IMR-90 (cell line): ENCODE results near the gene SNED1. TPM values are rescaled to one million over a fixed set of nuclear protein-coding genes. Genes with fewer than 3 reads are reported as not detected.
A peak's percentile ranks its signal among the peaks of the same experiment; 100 is the strongest.

Source experiments
- ATAC-seq: fragments of 200-7000 bp; cut with Tn5 transposase; 2 replicates; pipeline ENCODE4 v1.9.1; 2020; ENCODE audit warnings: low read depth, mild to moderate bottlenecking, moderate library complexity
- BruUV-seq: library from RNA; stranded (reverse); fragments of 400-500 nt; replicated peaks from 2 replicates; lab custom pipeline; 2021; lab: Mats Ljungman, UMichigan
- CTCF ChIA-PET: fragments of 300-600 bp; formaldehyde crosslinking; extraction: SDS; loops from one replicate; lab custom pipeline; 2021; ENCODE audit warnings: antibody characterized with exemption; lab: Yijun Ruan, JAX
- POLR2A ChIA-PET: fragments of 300-600 bp; sonication (Branson Sonifier 250); formaldehyde crosslinking; loops from one replicate; lab custom pipeline; 2022; ENCODE audit warnings: antibody characterized with exemption; ENCODE audit not compliant: unreplicated experiment; lab: Charles Lee
- DNase-seq: peaks from one replicate; pipeline ENCODE4 v3.0.0; 2013
- H2AFZ ChIP-seq: replicated peaks from 2 replicates; pipeline ENCODE3; 2013; ENCODE audit warnings: low read length, mild to moderate bottlenecking; ENCODE audit not compliant: poor library complexity
- H2AK5ac ChIP-seq: 2 replicates; pipeline ENCODE4 v1.6.1; 2013; ENCODE audit warnings: low read depth, low read length, inconsistent platforms
- H2AK9ac ChIP-seq: replicated peaks from 2 replicates; pipeline ENCODE3; 2013; ENCODE audit warnings: mild to moderate bottlenecking, low read depth, low read length, moderate library complexity; ENCODE audit not compliant: poor library complexity
- H2BK120ac ChIP-seq: 2 replicates; pipeline ENCODE4 v1.6.1; 2013; ENCODE audit warnings: low read depth, low read length, inconsistent platforms
- H2BK15ac ChIP-seq: 3 replicates; pipeline ENCODE4 v1.6.1; 2013; ENCODE audit warnings: low read depth, low read length, inconsistent platforms
- H2BK20ac ChIP-seq: 2 replicates; pipeline ENCODE4 v1.6.1; 2013; ENCODE audit warnings: low read depth, mild to moderate bottlenecking, inconsistent platforms, low read length, moderate library complexity
- H2BK5ac ChIP-seq: 2 replicates; pipeline ENCODE4 v1.6.1; 2013; ENCODE audit warnings: mild to moderate bottlenecking, low read depth, low read length, inconsistent platforms; ENCODE audit not compliant: poor library complexity, severe bottlenecking
- H3K14ac ChIP-seq: replicated peaks from 2 replicates; pipeline ENCODE4 v1.6.1; 2013; ENCODE audit warnings: low read depth, low read length, inconsistent platforms
- H3K18ac ChIP-seq: 2 replicates; pipeline ENCODE4 v1.6.1; 2013; ENCODE audit warnings: low read depth, low read length, control low read depth
- H3K23ac ChIP-seq: 2 replicates; pipeline ENCODE4 v1.6.1; 2013; ENCODE audit warnings: low read depth, low read length, inconsistent platforms
- H3K27ac ChIP-seq: 2 replicates; pipeline ENCODE4 v1.5.1; 2013; ENCODE audit warnings: mild to moderate bottlenecking, control low read depth, low read length; ENCODE audit not compliant: insufficient read depth
- H3K27me3 ChIP-seq: 2 replicates; pipeline ENCODE4 v1.6.1; 2013; ENCODE audit warnings: low read length; ENCODE audit not compliant: control insufficient read depth, insufficient read depth
- H3K36me3 ChIP-seq: 2 replicates; pipeline ENCODE4 v1.6.1; 2013; ENCODE audit warnings: low read length, mixed read lengths; ENCODE audit not compliant: control insufficient read depth, insufficient read depth
- H3K4ac ChIP-seq: 2 replicates; pipeline ENCODE4 v1.6.1; 2013; ENCODE audit warnings: low read depth, low read length, inconsistent platforms
- H3K4me1 ChIP-seq: 2 replicates; pipeline ENCODE4 v1.6.1; 2013; ENCODE audit warnings: low read length, mixed read lengths; ENCODE audit not compliant: control insufficient read depth, insufficient read depth
- H3K4me2 ChIP-seq: 2 replicates; pipeline ENCODE4 v1.6.1; 2013; ENCODE audit warnings: low read depth, mild to moderate bottlenecking, control low read depth, low read length, moderate library complexity
- H3K4me3 ChIP-seq: 2 replicates; pipeline ENCODE4 v1.5.1; 2013; ENCODE audit warnings: low read depth, mild to moderate bottlenecking, control low read depth, low read length, moderate library complexity; ENCODE audit not compliant: insufficient read depth
- H3K56ac ChIP-seq: 2 replicates; pipeline ENCODE4 v1.6.1; 2013; ENCODE audit warnings: low read length, inconsistent platforms; ENCODE audit not compliant: insufficient read depth; ENCODE audit errors: extremely low read depth
- H3K79me1 ChIP-seq, 2 experiments: 2 replicates each; pipeline ENCODE4 v1.6.1; 2013; ENCODE audit warnings: low read length in 2 of 2, inconsistent platforms in 1 of 2, low read depth in 1 of 2
- H3K9ac ChIP-seq: 2 replicates; pipeline ENCODE4 v1.6.1; 2013; ENCODE audit warnings: low read depth, low read length, control low read depth
- H3K9me1 ChIP-seq: 2 replicates; pipeline ENCODE4 v1.6.1; 2013; ENCODE audit warnings: low read length, inconsistent platforms; ENCODE audit not compliant: insufficient read depth
- H3K9me3 ChIP-seq: 2 replicates; pipeline ENCODE4 v1.6.1; 2013; ENCODE audit warnings: low read length; ENCODE audit not compliant: control insufficient read depth, insufficient read depth
- H4K20me1 ChIP-seq: 2 replicates; pipeline ENCODE4 v1.6.1; 2013; ENCODE audit warnings: low read length, inconsistent platforms; ENCODE audit not compliant: insufficient read depth
- H4K5ac ChIP-seq: 2 replicates; pipeline ENCODE4 v1.6.1; 2013; ENCODE audit warnings: mild to moderate bottlenecking, low read depth, low read length, control low read depth
- H4K8ac ChIP-seq, 2 experiments: 2 replicates each; pipeline ENCODE4 v1.6.1; 2013; ENCODE audit warnings: low read depth in 2 of 2, low read length in 2 of 2, control low read depth in 1 of 2, inconsistent platforms in 1 of 2
- H4K91ac ChIP-seq: 2 replicates; pipeline ENCODE4 v1.6.1; 2013; ENCODE audit warnings: low read depth, low read length, inconsistent platforms; ENCODE audit not compliant: insufficient read depth
- BHLHE40 ChIP-seq: fragments of 150-350 bp; IDR thresholded peaks from 2 replicates; pipeline ENCODE4 v1.6.1; 2016; ENCODE audit warnings: mild to moderate bottlenecking, low read depth, low read length
- ELK1 ChIP-seq: fragments of 150-350 bp; IDR thresholded peaks from 2 replicates; pipeline ENCODE4 v1.6.1; 2016; ENCODE audit warnings: low read depth, mild to moderate bottlenecking, low read length, moderate library complexity, borderline replicate concordance
- FOS ChIP-seq: fragments of 150-350 bp; IDR thresholded peaks from 2 replicates; pipeline ENCODE4 v1.6.1; 2016; ENCODE audit warnings: low read depth, low read length
- MAFK ChIP-seq: IDR thresholded peaks from 2 replicates; pipeline ENCODE4 v1.6.1; 2012; ENCODE audit warnings: low read depth, low read length, improper control_type of control experiment
- MAZ ChIP-seq: IDR thresholded peaks from 2 replicates; pipeline ENCODE4 v1.6.1; 2012; ENCODE audit warnings: low read depth, mild to moderate bottlenecking, low read length, improper control_type of control experiment, moderate library complexity, borderline replicate concordance
- MXI1 ChIP-seq: IDR thresholded peaks from 2 replicates; pipeline ENCODE4 v1.6.1; 2012; ENCODE audit warnings: low read depth, mild to moderate bottlenecking, low read length, moderate library complexity, borderline replicate concordance
- NFE2L2 ChIP-seq: fragments of 150-350 bp; IDR thresholded peaks from 2 replicates; pipeline ENCODE4 v1.6.1; 2016; ENCODE audit warnings: low read depth, mild to moderate bottlenecking, low read length
- POLR2A ChIP-seq: IDR thresholded peaks from 2 replicates; pipeline ENCODE4 v1.6.1; 2012; ENCODE audit warnings: mild to moderate bottlenecking, low read depth, low read length
- RCOR1 ChIP-seq: IDR thresholded peaks from 2 replicates; pipeline ENCODE4 v1.6.1; 2012; ENCODE audit warnings: mild to moderate bottlenecking, low read length, improper control_type of control experiment; ENCODE audit not compliant: insufficient replicate concordance
- USF2 ChIP-seq: fragments of 150-350 bp; IDR thresholded peaks from 2 replicates; pipeline ENCODE4 v1.6.1; 2017; ENCODE audit warnings: mild to moderate bottlenecking, antibody characterized with exemption, low read length, low read depth
- WGBS, 2 experiments: methylation state at CpG; one replicate each; pipeline versions ENCODE4 v1.1.5 to v1.1.7; 2013; ENCODE audit warnings: missing lambda C conversion rate in 2 of 2; ENCODE audit not compliant: insufficient read length in 1 of 2; ENCODE audit errors: extremely low coverage in 2 of 2; 5-methylcytosine and 5-hydroxymethylcytosine counted together
- dilution Hi-C: fragments of 300-500 bp; cut with HindIII; formaldehyde crosslinking; loops from one replicate; pipeline ENCODE4 v1.14.3; 2018; ENCODE audit warnings: low sequenced_read_pairs; ENCODE audit not compliant: unreplicated experiment
- in situ Hi-C: fragments of 300-500 bp; cut with MboI; formaldehyde crosslinking; loops from 3 replicates; pipeline ENCODE4 v1.14.3; 2019; ENCODE audit warnings: low sequenced_read_pairs, inconsistent platforms, mixed read lengths
- intact Hi-C: fragments of 100-400 bp; cut with micrococcal nuclease; formaldehyde crosslinking; loops from 2 replicates; pipeline ENCODE4 v1.10.0; 2022
- polyA plus RNA-seq, 3 experiments: library from polyadenylated mRNA; depleted of rRNA; stranded (reverse); fragments of >200 nt; gene quantifications; 2 replicates each; pipeline ENCODE4 v1.2.3, GENCODE V29; 2012; ENCODE audit warnings: low replicate concordance in 1 of 3
- total RNA-seq: library from RNA; depleted of rRNA; stranded (reverse); fragments of >200 nt; gene quantifications from 2 replicates; pipeline ENCODE4 v1.2.3, GENCODE V29; 2012

SNED1 gene
- total and polyA plus RNA-seq, 2 of the 4 experiments (the other 2 are of a cell fraction), result 1.1 to 3.4 TPM

DNA sequence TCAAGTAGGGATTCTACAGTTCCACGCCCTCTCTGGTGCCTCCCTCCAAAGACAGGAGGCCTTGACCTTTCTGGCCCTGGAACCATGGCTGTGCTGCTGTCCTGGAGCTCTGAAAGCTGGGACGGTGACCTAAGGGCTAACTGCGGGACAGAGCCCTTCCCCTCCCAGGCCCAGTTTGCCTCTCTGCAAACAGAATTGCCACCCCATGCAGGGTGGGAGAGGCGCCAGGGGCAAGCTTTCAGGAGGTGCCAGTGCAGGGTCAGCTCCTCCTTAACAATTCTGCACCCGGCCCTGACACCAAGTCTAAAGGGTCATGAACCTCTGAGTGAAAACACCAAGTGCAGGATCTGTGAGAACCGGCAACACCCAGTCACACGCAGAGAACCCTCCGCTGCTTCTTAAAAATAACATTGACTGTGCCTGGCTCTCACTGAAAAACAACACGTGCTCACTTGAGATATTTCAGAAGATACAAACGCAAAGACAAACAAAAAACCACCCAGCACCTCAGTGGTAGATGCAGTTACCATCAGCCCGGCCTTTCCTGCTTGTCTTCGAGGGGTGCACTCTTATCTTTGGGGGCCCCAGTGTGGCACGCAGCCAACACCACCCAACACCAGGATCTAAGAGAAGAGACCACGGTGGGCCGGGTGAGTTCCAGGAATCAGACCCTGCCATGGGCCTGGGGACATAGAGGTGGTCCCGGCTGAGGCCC is 1.1 kb upstream of the SNED1 start:
- Histone ChIP-seq H3K14ac (no peak overlapping the region), H2AFZ (peak overlapping the region; percentile 99), H4K8ac (no peak overlapping the region; a peak in 1 of 4 replicates), H3K9me3 (no peaks in the 10 kb centered on the region), H3K4ac (no peak overlapping the region), H3K9me1 (peaks cover 7% of the 10 kb centered on the region), H3K4me3 (no peak overlapping the region), H3K79me1 (no peaks in the 10 kb centered on the region; a peak in 1 of 4 replicates), H3K36me3 (peaks cover 23% of the 10 kb centered on the region; the same call in 1 of the 2 replicates), H3K56ac (no peak overlapping the region), H4K5ac (no peak overlapping the region), H3K27me3 (no peaks in the 10 kb centered on the region), H2AK9ac (no peak overlapping the region), H3K18ac (no peak overlapping the region; the same call in 1 of the 2 replicates), H2BK20ac (no peak overlapping the region), H2BK120ac (no peak overlapping the region), H3K9ac (no peak overlapping the region), H2BK15ac (no peak overlapping the region), H3K23ac (no peak overlapping the region), H3K4me1 (peaks cover 31% of the 10 kb centered on the region), H4K91ac (no peak overlapping the region), H3K4me2 (no peak overlapping the region; the same call in 1 of the 2 replicates), H4K20me1 (no peaks in the 10 kb centered on the region), H3K27ac (no peak overlapping the region), H2BK5ac (no peak overlapping the region), H2AK5ac (peak overlapping the region; percentile 53; the same call in 1 of the 2 replicates)
- TF ChIP-seq USF2 (no peak), MAZ (no peak), MXI1 (no peak), FOS (no peak), RCOR1 (no peak), BHLHE40 (no peak), MAFK (no peak), POLR2A (no peak), ELK1 (no peak), NFE2L2 (no peak)
- in situ Hi-C loops (no loop called here), intact Hi-C loops (loop anchor here (10.0 kb wide), 1 partner anchor 432 kb away; the partner anchor contains the start of genes DUSP28 and RNPEPL1), dilution Hi-C loops (no loop called here)
- no TSS peak for BruUV-seq
- ChIA-PET POLR2A (no interaction called here), CTCF (no interaction called here)
- WGBS, 2 experiments, result 59% methylated on average over 4 of the region's 16 CpGs; no CpG with 5 or more reads in 1 of the 2 experiments
- no peak for ATAC-seq
- no peak for DNase-seq
